HS-5 (cell line): ENCODE data around the gene PPA2.

ENCODE experiments used
- DNase-seq: peaks from one replicate; pipeline ENCODE4 v3.0.0-alpha.2; 2012; ENCODE audit warnings: low read depth

The PPA2 gene

DNA sequence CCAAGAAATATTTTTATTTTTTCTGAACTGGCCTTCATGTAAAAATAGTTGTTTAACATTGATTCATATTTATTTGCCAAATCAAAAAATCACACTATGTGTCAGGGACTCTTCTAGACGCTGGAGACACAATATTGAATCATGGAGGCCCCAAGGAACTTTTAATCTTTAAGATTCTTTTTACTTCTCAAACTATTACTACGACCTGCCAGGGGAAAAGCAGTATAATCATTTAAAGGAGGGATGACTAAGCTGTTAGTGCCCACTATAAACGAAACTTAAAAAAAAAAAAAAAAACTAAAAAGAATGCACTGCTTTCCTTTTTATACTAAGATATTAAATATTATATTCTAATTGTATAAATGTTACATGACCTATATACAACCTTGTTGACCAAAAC lies 84.7 kb downstream of the PPA2 start:
- no peak for DNase-seq

GRCh38 chr4:105387466-105387865 lies 86.4 kb downstream of the PPA2 start:
- DNase-seq = no peak

- DNase-seq = no peak
These were observed 87.8 kb downstream of the PPA2 start for GRCh38 chr4:105386012-105386411.

- no peak for DNase-seq
These were observed 99.8 kb downstream of the PPA2 start for GRCh38 chr4:105374071-105374470.

DNA sequence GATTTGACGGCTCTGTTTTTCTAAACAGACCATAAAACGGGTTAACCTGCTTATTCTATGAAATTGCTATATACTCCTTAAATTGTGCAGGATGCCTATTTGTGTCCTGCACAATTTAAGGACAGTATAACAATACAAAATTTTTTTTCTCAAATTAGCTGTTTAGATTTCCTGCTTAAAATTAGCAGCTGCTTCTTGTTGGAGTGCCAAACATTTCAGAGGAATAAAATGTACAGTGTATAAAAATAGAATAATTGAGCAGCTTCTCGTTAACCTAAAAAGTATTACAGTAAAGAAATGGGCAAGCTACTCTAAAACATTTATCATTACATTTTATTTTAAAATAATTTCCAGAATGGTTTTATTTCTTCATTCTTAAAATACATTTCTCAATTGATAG lies 100.5 kb downstream of the PPA2 start:
- no peak for DNase-seq

DNA sequence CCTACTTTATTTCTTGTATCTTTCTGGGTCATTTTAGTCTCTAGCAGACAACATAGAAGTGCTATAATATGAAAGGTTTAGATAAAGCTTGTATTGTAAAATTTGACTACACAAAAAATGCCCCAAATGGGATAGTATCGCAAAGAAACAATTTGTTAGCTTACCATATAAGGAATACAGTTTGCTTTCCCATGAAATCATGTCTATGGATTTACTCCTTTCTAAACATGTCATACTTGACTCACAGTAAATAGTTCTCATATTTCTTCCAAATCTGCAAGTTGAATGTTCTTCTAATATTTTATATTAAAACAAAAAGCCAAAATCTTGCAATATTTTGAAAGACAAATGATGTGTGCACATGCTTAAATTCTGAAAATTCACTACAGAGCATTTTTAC lies 103.9 kb downstream of the PPA2 start:
- no peak for DNase-seq

- no peak for DNase-seq
These were observed 112.8 kb downstream of the PPA2 start for GRCh38 chr4:105361053-105361452.

DNA sequence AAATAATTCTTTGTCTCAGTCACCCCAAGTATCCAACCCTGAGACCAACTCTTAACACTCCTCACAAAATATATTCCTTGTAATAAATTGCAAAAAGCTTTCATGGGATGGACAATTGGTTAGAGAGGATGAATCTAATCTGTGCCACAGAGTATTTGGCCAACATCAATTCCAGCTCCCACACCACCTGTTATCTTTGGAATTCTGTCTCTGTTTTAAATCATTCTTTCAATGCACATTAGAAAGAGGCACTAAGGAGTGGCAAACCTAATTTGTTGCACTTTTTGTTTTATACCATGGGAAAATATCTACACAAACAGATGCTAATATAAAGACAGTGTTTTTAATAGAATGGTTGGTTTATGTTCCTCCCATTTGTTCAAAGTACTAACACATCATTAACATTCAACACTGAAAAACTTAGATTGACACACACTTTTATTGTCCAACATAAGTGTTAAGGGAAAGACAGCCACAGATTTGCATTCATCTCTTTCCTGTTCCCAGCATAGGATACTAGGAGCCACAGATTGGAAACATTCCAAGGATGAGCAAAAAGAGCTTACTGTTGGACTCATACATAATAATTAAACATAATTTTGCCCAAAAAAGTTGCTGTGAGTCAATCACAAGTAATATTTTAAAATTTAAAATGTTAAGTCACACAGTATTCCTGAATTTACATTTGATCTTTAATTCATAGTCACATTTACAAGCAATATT lies 116.4 kb downstream of the PPA2 start:
- no peak for DNase-seq

- no peak for DNase-seq
These were observed 117.7 kb downstream of the PPA2 start for GRCh38 chr4:105356194-105356593.

- no peak for DNase-seq
These were observed 121.0 kb downstream of the PPA2 start for GRCh38 chr4:105352826-105353225.

DNA sequence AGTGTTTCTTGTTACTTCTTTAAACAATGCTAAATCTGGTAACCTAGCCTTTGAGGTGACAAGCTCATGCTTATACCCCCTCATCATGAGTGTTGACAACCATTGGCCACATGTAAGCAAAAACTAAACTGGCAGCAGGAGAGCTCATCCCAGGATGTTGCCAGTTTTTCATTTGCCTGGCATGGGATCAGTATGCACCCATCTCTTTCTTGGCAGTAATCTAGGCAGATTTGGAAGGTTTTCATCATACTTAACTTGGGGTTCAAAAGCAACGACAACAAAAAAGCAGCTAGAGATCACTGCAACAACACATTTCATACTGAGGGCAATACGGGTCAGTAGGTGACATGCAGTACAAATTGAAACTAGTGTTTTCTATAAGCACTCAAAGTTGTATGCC lies 122.0 kb downstream of the PPA2 start:
- no peak for DNase-seq

GRCh38 chr4:105350859-105351490 lies 122.9 kb downstream of the PPA2 start:
- DNase-seq = no peak

- no peak for DNase-seq
These were observed 125.1 kb downstream of the PPA2 start for GRCh38 chr4:105348719-105349118.

GRCh38 chr4:105346869-105347268 lies 127.0 kb downstream of the PPA2 start:
- DNase-seq = no peak

DNA sequence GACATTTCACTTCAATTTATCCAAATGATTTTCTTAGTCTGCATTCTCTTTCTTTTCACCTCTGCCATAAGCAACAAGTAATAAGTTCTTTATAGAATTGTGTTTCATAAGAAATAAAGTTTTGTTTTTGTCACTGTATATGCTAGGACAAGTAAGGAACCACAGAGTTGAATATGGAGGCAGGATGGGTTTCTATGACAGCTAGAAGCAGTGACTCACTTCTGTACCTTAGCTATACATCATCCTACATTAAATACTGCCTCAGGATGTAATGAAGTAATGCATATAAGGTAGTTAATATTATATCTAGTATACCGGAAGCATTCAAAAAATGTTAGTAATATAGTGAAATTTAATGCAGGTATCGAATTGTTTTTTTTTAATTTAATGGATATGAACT lies 128.0 kb downstream of the PPA2 start:
- DNase-seq = no peak

GRCh38 chr4:105345358-105345757 lies 128.5 kb downstream of the PPA2 start:
- no peak for DNase-seq

DNA sequence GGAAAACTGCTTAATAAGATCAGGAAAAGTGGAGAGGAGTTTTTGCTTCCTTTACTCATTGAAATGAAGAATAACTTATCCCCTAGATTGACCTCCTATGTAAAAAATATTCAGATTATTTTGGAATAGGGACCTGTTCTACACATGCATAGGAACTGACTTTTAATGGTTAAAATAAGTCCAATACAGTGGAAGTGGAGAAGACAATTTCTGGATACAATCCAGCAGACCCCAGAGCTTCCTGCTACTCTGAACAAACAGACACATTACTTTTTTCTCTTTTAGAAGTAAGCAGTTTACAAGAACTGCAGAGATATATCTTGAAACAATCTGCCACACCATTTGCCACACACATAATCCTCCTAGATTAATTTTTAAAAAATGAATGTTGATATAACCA lies 129.7 kb downstream of the PPA2 start:
- no peak for DNase-seq

GRCh38 chr4:105343146-105343931 lies 130.5 kb downstream of the PPA2 start:
- DNase-seq = no peak

- no peak for DNase-seq
These were observed 144.8 kb downstream of the PPA2 start for GRCh38 chr4:105329081-105329480.

- no peak for DNase-seq
These were observed 145.9 kb downstream of the PPA2 start for GRCh38 chr4:105327956-105328355.

DNA sequence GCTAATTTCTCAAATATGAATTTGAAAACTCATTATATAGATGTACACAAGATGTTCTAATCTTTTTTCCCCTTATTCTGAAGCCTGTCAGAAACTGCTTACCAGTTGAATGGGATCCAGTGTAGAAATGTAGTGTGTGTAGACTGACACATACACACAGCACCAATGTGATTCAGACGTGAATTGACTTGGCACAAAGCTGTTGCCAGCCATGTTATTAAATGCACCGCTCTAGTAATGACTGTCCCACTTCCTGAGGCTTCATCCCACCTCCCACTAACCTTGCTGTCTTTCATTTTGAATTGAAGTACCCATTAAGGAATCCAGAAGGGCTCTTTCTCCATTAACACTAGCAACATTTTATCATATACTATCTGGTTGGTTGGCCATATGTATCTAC lies 146.6 kb downstream of the PPA2 start:
- no peak for DNase-seq
